GM12878 (cell line): ENCODE data around the gene QSOX1. TPM values are rescaled to one million over a fixed set of nuclear protein-coding genes. Genes with fewer than 3 reads are reported as not detected.

Experiments used
- ATAC-seq: fragments of 200-7000 bp; cut with Tn5 transposase; 3 replicates; pipeline ENCODE4 v1.9.1; 2020; ENCODE audit warnings: mild to moderate bottlenecking, moderate library complexity
- BruUV-seq: library from RNA; stranded (reverse); fragments of 400-500 nt; replicated peaks from 2 replicates; lab custom pipeline; 2021; lab: Mats Ljungman, UMichigan
- CTCF ChIA-PET: fragments of 300-600 bp; sonication (Branson Sonifier 250); formaldehyde crosslinking; extraction: SDS; loops from one replicate; lab custom pipeline; 2021; ENCODE audit warnings: inconsistent platforms; lab: Yijun Ruan, JAX
- POLR2A ChIA-PET: fragments of 350-600 bp; formaldehyde crosslinking; extraction: SDS; loops from one replicate; lab custom pipeline; 2021; ENCODE audit warnings: inconsistent platforms; lab: Charles Lee
- RAD21 ChIA-PET: fragments of 300-600 bp; sonication (Branson Sonifier 250); formaldehyde crosslinking; loops from one replicate; lab custom pipeline; 2023; ENCODE audit warnings: antibody characterized with exemption; ENCODE audit not compliant: unreplicated experiment; lab: Charles Lee
- SMC1A ChIA-PET: fragments of 300-600 bp; sonication (Branson Sonifier 250); formaldehyde crosslinking; loops from one replicate; lab custom pipeline; 2023; ENCODE audit not compliant: unreplicated experiment, uncharacterized antibody; lab: Charles Lee
- DNase-seq: peaks from one replicate; pipeline ENCODE4 v3.0.0-alpha.2; 2011; ENCODE audit warnings: low read depth, low spot score
- FAIRE-seq: peaks from 3 replicates; lab custom pipeline; 2011; peaks lifted over from hg19 to GRCh38; lab: Jason Lieb, UNC
- H2AFZ ChIP-seq: 2 replicates; pipeline ENCODE4 v1.6.0; 2011; ENCODE audit warnings: low read depth, low read length, control low read depth; ENCODE audit not compliant: control insufficient read depth
- H3K27ac ChIP-seq: 2 replicates; pipeline ENCODE4 v1.5.1; 2011; ENCODE audit warnings: control low read depth; ENCODE audit not compliant: control insufficient read depth, insufficient read depth
- H3K27me3 ChIP-seq, 2 experiments: replicated peaks in 1 of 2; 2 replicates each; pipeline versions ENCODE4 v1.6.0 to v1.6.1; 2011; ENCODE audit warnings: low read length in 1 of 2; ENCODE audit not compliant: control insufficient read depth in 2 of 2, insufficient read depth in 2 of 2
- H3K36me3 ChIP-seq, 2 experiments: 2 replicates each; pipeline ENCODE4 v1.5.1; 2011; ENCODE audit warnings: low read length in 1 of 2; ENCODE audit not compliant: control insufficient read depth in 2 of 2, insufficient read depth in 2 of 2
- H3K4me1 ChIP-seq: 2 replicates; pipeline ENCODE4 v1.6.1; 2011; ENCODE audit warnings: mild to moderate bottlenecking, low read length, moderate library complexity, mixed read lengths; ENCODE audit not compliant: control insufficient read depth, insufficient read depth
- H3K4me2 ChIP-seq: 2 replicates; pipeline ENCODE4 v1.6.0; 2011; ENCODE audit warnings: control low read depth; ENCODE audit not compliant: control insufficient read depth, insufficient read depth
- H3K4me3 ChIP-seq: fragments of 200-600 bp; sonication (generic); 2 replicates; pipeline ENCODE4 v1.5.1; 2016
- H3K79me2 ChIP-seq: 2 replicates; pipeline ENCODE4 v1.6.0; 2011; ENCODE audit warnings: low read length; ENCODE audit not compliant: control insufficient read depth, insufficient read depth
- H3K9ac ChIP-seq: 2 replicates; pipeline ENCODE4 v1.8.0; 2011; ENCODE audit warnings: low read length, control low read depth, mixed read lengths; ENCODE audit not compliant: control insufficient read depth, insufficient read depth
- H3K9me3 ChIP-seq: replicated peaks from 3 replicates; pipeline ENCODE4 v1.5.1; 2011; ENCODE audit warnings: mild to moderate bottlenecking, low read length; ENCODE audit not compliant: control insufficient read depth, insufficient read depth
- H4K20me1 ChIP-seq: 2 replicates; pipeline ENCODE4 v1.6.0; 2011; ENCODE audit not compliant: control insufficient read depth, insufficient read depth
- ASH2L ChIP-seq: fragments of 300-600, 200-600 bp; sonication (generic); IDR thresholded peaks from 2 replicates; pipeline ENCODE4 v1.6.1; 2017; ENCODE audit warnings: low read depth, mild to moderate bottlenecking, borderline replicate concordance
- BCL11A ChIP-seq: IDR thresholded peaks from 2 replicates; pipeline ENCODE4 v1.6.1; 2011; ENCODE audit warnings: low read depth, low read length
- ESRRA ChIP-seq: IDR thresholded peaks from 2 replicates; pipeline ENCODE4 v1.6.1; 2012; ENCODE audit warnings: mild to moderate bottlenecking, low read length, improper control_type of control experiment
- ETV6 ChIP-seq, 2 experiments: fragments of 450-650 bp in 1 of 2; IDR thresholded peaks in 1 of 2; conservative IDR thresholded peaks in 1 of 2; 2 replicates each; pipeline ENCODE4 v1.6.1; 2014; ENCODE audit warnings: antibody characterized with exemption in 1 of 2, borderline replicate concordance in 1 of 2, low read depth in 1 of 2, mild to moderate bottlenecking in 1 of 2, moderate library complexity in 1 of 2
- EZH2 ChIP-seq: IDR thresholded peaks from 2 replicates; pipeline ENCODE4 v1.6.1; 2012; ENCODE audit warnings: low read depth, mild to moderate bottlenecking, control low read depth, inconsistent platforms, low read length, borderline replicate concordance; ENCODE audit not compliant: control insufficient read depth
- FOS ChIP-seq: IDR thresholded peaks from 3 replicates; pipeline ENCODE4 v1.6.1; 2011; ENCODE audit warnings: borderline replicate concordance; ENCODE audit not compliant: insufficient read length; ENCODE audit errors: extremely low read depth
- FOXK2 ChIP-seq: fragments of 450-650 bp; IDR thresholded peaks from 2 replicates; pipeline ENCODE4 v1.6.1; 2017; ENCODE audit warnings: mild to moderate bottlenecking, moderate library complexity
- IRF4 ChIP-seq: IDR thresholded peaks from 2 replicates; pipeline ENCODE4 v1.6.1; 2011; ENCODE audit warnings: low read depth, low read length
- JUNB ChIP-seq: IDR thresholded peaks from 2 replicates; pipeline ENCODE4 v1.6.1; 2016; ENCODE audit warnings: antibody characterized with exemption, mild to moderate bottlenecking
- KDM1A ChIP-seq: fragments of 200-600 bp; sonication (generic); IDR thresholded peaks from 2 replicates; pipeline ENCODE4 v1.6.1; 2016; ENCODE audit warnings: borderline replicate concordance
- MEF2B ChIP-seq: fragments of 450-650 bp; IDR thresholded peaks from 2 replicates; pipeline ENCODE4 v1.6.1; 2018; ENCODE audit warnings: mild to moderate bottlenecking, moderate library complexity; ENCODE audit not compliant: partially characterized antibody, poor library complexity, severe bottlenecking
- POLR2AphosphoS2 ChIP-seq: IDR thresholded peaks from 2 replicates; pipeline ENCODE4 v1.6.1; 2011; ENCODE audit warnings: low read depth, mild to moderate bottlenecking, low read length, improper control_type of control experiment, moderate library complexity
- SREBF1 ChIP-seq: IDR thresholded peaks from 2 replicates; pipeline ENCODE4 v1.6.1; 2012; ENCODE audit warnings: mild to moderate bottlenecking, low read length
- SRF ChIP-seq, 2 experiments: IDR thresholded peaks; 2 replicates each; pipeline ENCODE4 v1.6.1; 2011; ENCODE audit warnings: low read depth in 2 of 2, low read length in 2 of 2, mild to moderate bottlenecking in 1 of 2, moderate library complexity in 1 of 2
- YBX1 ChIP-seq: fragments of 450-650 bp; IDR thresholded peaks from 2 replicates; pipeline ENCODE4 v1.6.1; 2016; ENCODE audit warnings: antibody characterized with exemption
- ZNF207 ChIP-seq: fragments of 450-650 bp; IDR thresholded peaks from 2 replicates; pipeline ENCODE4 v1.6.1; 2014; ENCODE audit warnings: antibody characterized with exemption, mild to moderate bottlenecking, borderline replicate concordance
- ZNF622 ChIP-seq: fragments of 450-650 bp; IDR thresholded peaks from 2 replicates; pipeline ENCODE4 v1.6.1; 2017; ENCODE audit warnings: mild to moderate bottlenecking, inconsistent platforms
- WGBS: methylation state at CpG from one replicate; pipeline ENCODE4 v1.1.6; 2016; ENCODE audit warnings: low lambda C conversion rate; ENCODE audit not compliant: insufficient replicate concordance, insufficient coverage; ENCODE audit errors: missing lambda C conversion rate; 5-methylcytosine and 5-hydroxymethylcytosine counted together
- in situ Hi-C: fragments of 300-500 bp; cut with MboI; formaldehyde crosslinking; loops from 9 replicates; pipeline ENCODE4 v1.14.3; 2018; ENCODE audit warnings: mixed read lengths
- intact Hi-C: fragments of 100-400 bp; cut with micrococcal nuclease; formaldehyde crosslinking; loops from one replicate; pipeline ENCODE4 v1.14.2; 2022; ENCODE audit not compliant: unreplicated experiment
- polyA plus RNA-seq, 11 experiments: library from polyadenylated mRNA; depleted of rRNA in 4 of 11; unstranded in 6 of 11; stranded (reverse) in 5 of 11; fragments of >200 nt; fragmentation: Nextera tagmentation in 4 of 11; fragmentation: Illumina TruSeq in 1 of 11; extraction: Ambion mirVana in 4 of 11; extraction: Trizol in 1 of 11; gene quantifications; 1 replicate in 1 of 11; 2 replicates in 10 of 11; pipeline versions ENCODE4 v1.2.1 to v1.2.3, GENCODE V29; 2011 to 2016; ENCODE audit warnings: inconsistent platforms in 2 of 11, missing spikeins in 2 of 11, low read depth in 1 of 11
- total RNA-seq, 4 experiments: library from RNA; depleted of rRNA in 3 of 4; stranded (reverse); fragments of >200 nt in 3 of 4; fragmentation: Illumina TruSeq in 1 of 4; extraction: Trizol in 1 of 4; gene quantifications; 2 replicates each; pipeline versions ENCODE4 v1.2.1 to v1.2.3, GENCODE V29; 2013 to 2021
- TF ChIP-seq, protein P1 (sequence below), 3 experiments: IDR thresholded peaks in 2 of 3; conservative IDR thresholded peaks in 1 of 3; 2 replicates each; pipeline ENCODE4 v1.5.1; 2011; ENCODE audit warnings: low read depth in 3 of 3, low read length in 3 of 3, mild to moderate bottlenecking in 3 of 3, control low read depth in 2 of 3, moderate library complexity in 2 of 3, inconsistent platforms in 1 of 3, mixed read lengths in 1 of 3; ENCODE audit not compliant: control insufficient read depth in 2 of 3, insufficient read depth in 1 of 3; ENCODE audit errors: extremely low read depth in 1 of 3

QSOX1 gene
- total and polyA plus RNA-seq, 10 of the 15 experiments (the other 5 are each of a cell fraction or from before 2014, with no cell fraction given) = 1.8 to 31.3 (median 11.2) TPM

DNA sequence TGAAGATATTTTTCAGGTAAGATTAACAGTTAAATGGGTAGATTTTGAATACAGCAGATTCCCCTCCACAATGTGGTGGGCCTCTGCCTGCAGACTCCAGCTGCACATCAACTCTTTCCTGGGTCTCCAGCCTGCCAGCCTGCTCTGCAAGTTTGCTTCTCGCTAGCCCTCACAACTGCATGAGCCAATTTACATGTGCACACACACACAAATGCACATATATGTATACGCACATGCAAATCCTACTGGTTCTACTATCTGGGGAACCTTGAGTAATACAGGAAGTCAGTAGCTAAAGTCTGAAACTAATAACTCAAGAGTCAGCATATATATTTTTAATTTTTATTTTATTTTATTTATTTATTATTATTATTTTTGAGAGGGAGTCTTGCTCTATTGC lies 34.8 kb upstream of the QSOX1 start:
- ChIA-PET SMC1A (interaction anchor here (1.1 kb wide), 1 partner anchor 60 kb away, joined by 4 read pairs; no protein-coding TSS in a partner anchor), CTCF (interaction anchor here (1.3 kb wide), 1 partner anchor 59 kb away, joined by 5 read pairs; no protein-coding TSS in a partner anchor)
- FAIRE-seq = no peak
- DNase-seq = no peak
- Histone ChIP-seq H3K4me3 (no peak overlapping the region), H3K9me3 (no peaks in the 10 kb centered on the region), H3K36me3 (no peaks in the 10 kb centered on the region), H2AFZ (no peak overlapping the region), H3K27me3 (no peaks in the 10 kb centered on the region), H3K4me2 (no peak overlapping the region), H3K79me2 (no peaks in the 10 kb centered on the region)
- no TSS peak for BruUV-seq
- in situ Hi-C loops = no loop called here
- intact Hi-C loops = no loop called here
- 50% methylated on average over 2 of the region's 2 CpGs for WGBS
- TF ChIP-seq ETV6 (conservative IDR thresholded peaks at IDR 0.05 in 1 of 2, IDR thresholded peaks at IDR 0.05 in 1 of 2; ENCODE audit: borderline replicate concordance in 1 of 2, low read depth in 1 of 2) = no peak
- TF ChIP-seq ZNF622 = no peak
- TF ChIP-seq FOS = no peak
- no peak for TF ChIP-seq SREBF1
- no peak for TF ChIP-seq POLR2AphosphoS2
- no peak for TF ChIP-seq MEF2B
- TF ChIP-seq YBX1 = no peak
- TF ChIP-seq SRF (IDR thresholded peaks at IDR 0.05; ENCODE audit: low read depth in 2 of 2, low read length in 2 of 2) = no peak
- no peak for TF ChIP-seq ZNF207
- no peak for TF ChIP-seq BCL11A
- TF ChIP-seq EZH2 = no peak
- TF ChIP-seq, protein P1, sequence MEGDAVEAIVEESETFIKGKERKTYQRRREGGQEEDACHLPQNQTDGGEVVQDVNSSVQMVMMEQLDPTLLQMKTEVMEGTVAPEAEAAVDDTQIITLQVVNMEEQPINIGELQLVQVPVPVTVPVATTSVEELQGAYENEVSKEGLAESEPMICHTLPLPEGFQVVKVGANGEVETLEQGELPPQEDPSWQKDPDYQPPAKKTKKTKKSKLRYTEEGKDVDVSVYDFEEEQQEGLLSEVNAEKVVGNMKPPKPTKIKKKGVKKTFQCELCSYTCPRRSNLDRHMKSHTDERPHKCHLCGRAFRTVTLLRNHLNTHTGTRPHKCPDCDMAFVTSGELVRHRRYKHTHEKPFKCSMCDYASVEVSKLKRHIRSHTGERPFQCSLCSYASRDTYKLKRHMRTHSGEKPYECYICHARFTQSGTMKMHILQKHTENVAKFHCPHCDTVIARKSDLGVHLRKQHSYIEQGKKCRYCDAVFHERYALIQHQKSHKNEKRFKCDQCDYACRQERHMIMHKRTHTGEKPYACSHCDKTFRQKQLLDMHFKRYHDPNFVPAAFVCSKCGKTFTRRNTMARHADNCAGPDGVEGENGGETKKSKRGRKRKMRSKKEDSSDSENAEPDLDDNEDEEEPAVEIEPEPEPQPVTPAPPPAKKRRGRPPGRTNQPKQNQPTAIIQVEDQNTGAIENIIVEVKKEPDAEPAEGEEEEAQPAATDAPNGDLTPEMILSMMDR (IDR thresholded peaks at IDR 0.05 in 2 of 3, conservative IDR thresholded peaks at IDR 0.05 in 1 of 3; ENCODE audit: control insufficient read depth in 2 of 3, extremely low read depth in 1 of 3, insufficient read depth in 1 of 3, low read depth in 3 of 3, low read length in 3 of 3) = no peak
- no peak for TF ChIP-seq ESRRA
- TF ChIP-seq KDM1A = no peak
- TF ChIP-seq JUNB = no peak
- no peak for TF ChIP-seq IRF4
- no peak for TF ChIP-seq FOXK2
- TF ChIP-seq ASH2L = no peak
- TF ChIP-seq, all 136 proteins: peak for 0
- ATAC-seq = no peak
- H3K27ac ChIP-seq = no peak overlapping the region
- no peak overlapping the region for H3K9ac ChIP-seq
- H4K20me1 ChIP-seq = no peaks in the 10 kb centered on the region
- ChIA-PET RAD21 (interaction anchor here (1.4 kb wide), 1 partner anchor 252 kb away, joined by 4 read pairs; no protein-coding TSS in a partner anchor), POLR2A (no interaction called here)
- H3K4me1 ChIP-seq = no peaks in the 10 kb centered on the region
